ENCODE data around the gene NAV2.

DNA sequence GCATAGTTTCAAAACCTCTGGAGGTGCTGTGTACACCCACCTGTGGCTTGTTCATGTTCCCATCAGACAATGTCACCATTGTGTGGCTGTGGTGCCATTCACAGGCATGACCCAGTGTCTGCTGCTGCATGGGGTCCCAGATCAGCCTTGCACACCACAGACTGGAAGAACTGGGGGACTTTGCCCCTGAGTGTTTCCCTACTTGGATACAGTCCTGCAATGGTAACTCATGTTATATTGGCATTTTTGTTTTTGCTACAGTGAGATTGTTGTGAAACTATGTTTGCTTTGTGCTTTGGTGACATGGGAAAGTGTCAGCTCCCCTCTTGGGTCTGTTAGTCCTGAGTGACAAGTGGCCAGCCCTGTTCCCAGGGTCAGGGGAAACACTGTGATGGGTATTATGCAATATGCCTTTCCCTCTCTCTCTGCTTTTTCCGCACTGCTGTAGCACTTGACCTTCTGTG, 108.8 kb downstream of the NAV2 start:
- TF ChIP-seq TSHZ2 (CRISPR knock-in tag; IDR thresholded peaks at IDR 0.05) (no peak), ESRRG (CRISPR knock-in tag; IDR thresholded peaks at IDR 0.05) (no peak), ISL1 (CRISPR knock-in tag; IDR thresholded peaks at IDR 0.05) (no peak), ZFP3 (CRISPR knock-in tag; IDR thresholded peaks at IDR 0.05) (no peak), ZNF565 (CRISPR knock-in tag; conservative IDR thresholded peaks at IDR 0.05; ENCODE audit: low read depth) (no peak), ZFP30 (CRISPR knock-in tag; IDR thresholded peaks at IDR 0.05) (no peak), CSDC2 (CRISPR knock-in tag; IDR thresholded peaks at IDR 0.05) (no peak), PATZ1 (CRISPR knock-in tag; IDR thresholded peaks at IDR 0.05; ENCODE audit: borderline replicate concordance) (no peak), PPARA (CRISPR knock-in tag; IDR thresholded peaks at IDR 0.05; ENCODE audit: borderline replicate concordance) (no peak), CREB5 (CRISPR knock-in tag; IDR thresholded peaks at IDR 0.05; ENCODE audit: low read depth) (no peak), BACH2 (CRISPR knock-in tag; IDR thresholded peaks at IDR 0.05; ENCODE audit: borderline replicate concordance) (no peak), ZNF70 (CRISPR knock-in tag; IDR thresholded peaks at IDR 0.05) (no peak), CSRNP3 (CRISPR knock-in tag; IDR thresholded peaks at IDR 0.05) (no peak)

Measured in SK-N-SH treated with all-trans-retinoic acid at 6 μM for 48 hours (cell line).